NCI-H748 treated with DMSO at 0.1 percent for 48 hours (cell line): ENCODE measurements around the gene LTA4H.
A peak's percentile ranks its signal among the peaks of the same experiment; 100 is the strongest.

Source experiments
- DNase-seq: peaks from one replicate; lab custom pipeline; 2025; lab: John Stamatoyannopoulos, UW

LTA4H gene

DNA sequence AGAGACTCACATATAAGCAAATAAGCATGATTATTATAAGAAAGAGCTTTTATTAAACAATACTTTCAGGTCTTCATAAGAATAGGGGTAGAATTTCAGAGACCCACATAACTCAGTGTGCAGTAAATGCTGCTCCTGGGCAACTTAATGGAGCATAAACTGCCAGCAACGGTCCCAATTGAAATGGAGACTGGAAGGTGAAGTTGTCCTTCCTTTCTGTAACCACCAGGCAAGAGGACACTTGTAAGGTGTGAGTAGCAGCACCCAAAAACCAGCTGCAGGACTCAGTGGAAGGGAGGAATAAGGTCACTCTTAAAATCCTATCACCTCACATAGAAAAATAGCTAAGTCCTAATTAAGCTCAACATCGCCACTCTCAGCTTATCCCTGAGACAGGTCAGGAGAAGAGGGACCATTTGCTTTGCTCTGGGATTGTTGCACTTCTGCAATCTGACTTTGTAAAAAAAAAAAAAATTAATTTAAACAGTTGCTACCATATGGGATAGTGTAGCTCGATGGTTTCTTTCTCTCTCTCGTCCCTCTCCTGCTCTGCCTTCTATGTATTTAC is 22.7 kb upstream of the LTA4H start:
- no peak for DNase-seq

DNA sequence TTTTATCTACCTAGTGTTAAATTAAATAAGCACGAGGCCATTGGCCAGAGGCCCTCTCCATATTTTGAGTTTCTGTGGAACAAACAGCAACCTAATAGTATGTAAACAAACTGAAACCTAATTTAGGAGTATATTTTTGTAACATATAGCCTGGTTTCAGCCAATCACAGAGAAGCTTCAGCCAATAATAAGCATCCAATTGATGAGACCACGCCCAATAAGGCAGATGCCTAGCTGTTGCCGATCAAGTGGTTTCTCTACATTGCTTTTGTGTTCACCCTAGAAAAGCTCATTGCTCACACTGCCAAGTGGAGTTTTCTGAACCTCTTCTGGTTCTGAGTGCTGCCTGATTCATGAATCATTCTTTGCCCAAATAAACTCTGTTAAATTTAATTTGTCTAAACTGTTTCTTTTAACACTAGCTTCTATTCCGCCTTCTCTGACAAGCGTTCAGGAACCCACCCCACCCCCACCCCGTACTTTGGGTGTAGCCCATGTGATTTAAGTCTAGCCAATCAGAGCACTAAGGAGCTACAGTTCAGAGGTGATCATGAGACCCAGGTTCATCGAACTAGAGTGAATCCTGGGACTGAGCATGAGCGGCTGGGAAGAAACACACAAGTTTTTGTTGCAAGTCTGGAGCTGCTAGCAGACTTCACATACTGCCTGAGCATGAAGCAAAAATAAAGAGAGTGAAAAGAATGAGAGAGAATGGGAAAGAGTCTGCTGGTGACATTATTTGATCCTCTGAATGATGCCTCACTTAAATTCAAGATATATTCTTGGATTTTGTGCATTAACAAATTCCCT is 21.5 kb upstream of the LTA4H start:
- no peak for DNase-seq

DNA sequence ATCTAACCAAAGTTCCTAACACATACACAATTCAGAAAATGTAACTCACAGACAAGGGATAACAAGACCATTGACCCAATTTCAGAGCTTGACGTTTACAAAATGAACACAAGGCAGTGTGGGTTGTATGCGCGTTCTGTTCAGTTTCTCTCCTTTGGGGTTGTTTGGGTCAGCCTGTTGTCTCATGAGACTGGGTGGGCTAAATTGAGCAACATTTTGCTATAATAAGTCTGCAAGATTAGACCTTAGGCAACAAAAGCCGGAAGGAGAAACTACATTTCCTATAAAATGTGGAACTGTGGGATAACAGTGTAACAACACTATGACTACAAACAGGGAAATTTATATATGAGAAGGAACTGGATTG is 18.8 kb upstream of the LTA4H start:
- no peak for DNase-seq

- no peak for DNase-seq
These were observed 18.3 kb upstream of the LTA4H start for GRCh38 chr12:96053476-96054243.

DNA sequence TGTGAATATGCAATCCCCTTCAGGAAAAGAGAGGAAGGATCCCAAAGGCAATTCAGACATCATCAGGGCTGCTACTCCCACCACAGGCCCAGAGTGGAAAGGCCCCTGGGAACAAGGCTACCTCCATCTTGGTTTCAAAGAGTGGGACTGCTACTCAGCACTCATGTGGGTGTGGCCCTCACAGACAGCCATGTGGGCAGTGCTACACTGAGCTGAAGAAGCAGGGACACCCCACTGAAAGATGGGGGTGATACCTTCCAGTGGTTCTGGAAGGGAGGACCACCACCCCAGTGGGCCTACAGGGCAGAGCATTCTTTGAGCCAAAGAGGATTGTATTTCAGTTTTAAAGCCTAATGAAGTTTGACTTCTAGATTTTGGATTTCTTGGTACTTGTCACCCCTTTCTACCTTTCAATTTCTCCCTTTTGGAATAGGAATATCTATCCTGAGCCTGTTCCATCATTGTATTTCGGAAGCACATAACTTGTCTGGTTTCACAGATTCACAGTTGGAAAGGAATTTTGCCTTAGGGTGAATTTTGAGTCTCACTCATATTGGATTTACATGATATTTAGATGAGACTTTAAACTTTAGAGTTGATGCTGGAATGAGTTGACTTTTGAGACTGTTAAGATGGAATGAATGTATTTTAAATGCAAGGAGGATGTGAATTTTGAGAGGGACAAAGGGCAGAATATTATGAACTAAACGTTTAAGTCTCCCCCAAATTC is 16.5 kb upstream of the LTA4H start:
- no peak for DNase-seq

- DNase-seq, result no peak
These were observed 14.8 kb upstream of the LTA4H start for GRCh38 chr12:96050139-96050538.

- no peak for DNase-seq
These were observed 13.7 kb upstream of the LTA4H start for GRCh38 chr12:96049101-96049500.

GRCh38 chr12:96048393-96048969 is 13.1 kb upstream of the LTA4H start:
- DNase-seq, result peak; percentile 41

DNA sequence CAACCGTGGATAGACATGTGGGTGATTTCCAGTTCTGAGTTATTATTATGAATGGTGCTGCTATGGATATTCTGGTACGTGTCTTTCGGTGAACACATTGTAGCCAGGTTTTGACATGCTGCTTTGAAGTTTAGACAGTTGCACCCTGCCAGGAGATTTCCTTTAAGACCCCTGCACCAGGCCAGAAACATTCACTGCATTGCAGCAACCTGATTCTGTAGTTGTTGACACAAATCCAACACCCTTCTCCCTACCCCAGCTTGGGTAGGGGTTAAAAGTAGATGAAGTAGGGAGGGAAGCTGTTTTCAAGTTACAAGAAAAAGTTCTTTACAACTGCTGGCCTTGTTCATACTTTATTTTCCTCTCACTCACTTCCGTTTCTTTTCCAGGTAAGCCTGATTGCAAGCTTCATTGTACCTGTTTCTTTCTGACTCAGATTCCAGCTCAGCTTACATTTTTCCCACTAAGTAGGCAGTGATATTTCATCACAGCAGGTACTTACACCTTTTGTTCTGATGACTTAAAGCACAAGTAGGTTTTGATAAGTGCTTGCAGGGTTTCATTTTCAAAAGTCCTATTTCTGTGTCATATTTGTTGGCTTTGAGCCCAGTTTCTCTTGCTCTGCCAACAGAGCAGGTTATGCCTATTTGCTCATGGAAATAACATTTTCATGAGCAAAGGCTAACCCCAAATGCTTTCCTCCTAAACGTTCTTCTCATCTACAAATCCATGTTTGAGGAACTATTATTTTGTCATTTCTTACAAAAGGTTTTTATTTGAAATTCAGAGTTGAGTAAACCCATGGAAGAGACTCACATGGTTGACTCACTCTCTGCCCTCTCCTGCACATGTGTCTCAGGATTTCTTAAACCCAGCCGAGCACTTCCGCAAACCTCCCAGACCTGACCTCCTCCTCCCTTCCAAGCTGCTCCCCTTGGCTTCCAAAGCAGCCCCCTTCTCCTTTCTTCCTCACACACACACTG is 12.1 kb upstream of the LTA4H start:
- peak; percentile 74 for DNase-seq

DNA sequence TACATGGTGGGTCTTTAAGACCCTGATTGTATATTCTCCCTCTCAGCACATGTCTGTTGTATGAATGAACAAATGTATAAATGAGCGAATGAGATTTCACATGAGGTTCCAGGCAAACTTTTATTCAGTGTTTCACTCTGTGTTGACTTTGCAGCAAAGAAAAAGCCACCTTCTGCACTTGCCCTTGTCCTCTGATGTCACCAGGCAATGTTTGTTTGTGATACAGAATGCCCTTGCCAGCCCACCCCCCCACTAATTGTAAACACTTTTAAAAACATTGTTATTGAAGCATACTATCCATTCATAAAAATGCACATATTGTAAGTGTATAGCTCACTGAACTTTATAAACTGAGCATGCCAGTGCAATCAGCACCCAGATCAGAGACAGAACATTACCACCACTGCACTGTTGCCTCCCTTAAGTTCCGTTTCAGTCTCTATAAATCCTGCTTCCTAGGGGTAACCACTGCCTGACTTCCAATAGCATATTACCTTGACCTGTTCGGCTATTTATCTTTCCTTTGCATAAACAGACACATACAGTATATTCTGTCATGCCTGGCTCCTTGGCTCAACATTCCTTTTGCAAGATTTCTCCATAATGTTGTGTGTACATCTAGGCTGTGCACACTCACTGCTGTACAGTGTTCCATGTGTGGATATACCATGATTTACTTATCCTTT is 11.3 kb upstream of the LTA4H start:
- DNase-seq, result no peak

GRCh38 chr12:96045566-96045965 is 10.2 kb upstream of the LTA4H start:
- DNase-seq, result no peak

- DNase-seq, result no peak
These were observed 9.5 kb upstream of the LTA4H start for GRCh38 chr12:96044943-96045290.

GRCh38 chr12:96044017-96044942 is 8.9 kb upstream of the LTA4H start:
- DNase-seq, result no peak

- DNase-seq, result no peak
These were observed 5.8 kb upstream of the LTA4H start for GRCh38 chr12:96041181-96041580.

DNA sequence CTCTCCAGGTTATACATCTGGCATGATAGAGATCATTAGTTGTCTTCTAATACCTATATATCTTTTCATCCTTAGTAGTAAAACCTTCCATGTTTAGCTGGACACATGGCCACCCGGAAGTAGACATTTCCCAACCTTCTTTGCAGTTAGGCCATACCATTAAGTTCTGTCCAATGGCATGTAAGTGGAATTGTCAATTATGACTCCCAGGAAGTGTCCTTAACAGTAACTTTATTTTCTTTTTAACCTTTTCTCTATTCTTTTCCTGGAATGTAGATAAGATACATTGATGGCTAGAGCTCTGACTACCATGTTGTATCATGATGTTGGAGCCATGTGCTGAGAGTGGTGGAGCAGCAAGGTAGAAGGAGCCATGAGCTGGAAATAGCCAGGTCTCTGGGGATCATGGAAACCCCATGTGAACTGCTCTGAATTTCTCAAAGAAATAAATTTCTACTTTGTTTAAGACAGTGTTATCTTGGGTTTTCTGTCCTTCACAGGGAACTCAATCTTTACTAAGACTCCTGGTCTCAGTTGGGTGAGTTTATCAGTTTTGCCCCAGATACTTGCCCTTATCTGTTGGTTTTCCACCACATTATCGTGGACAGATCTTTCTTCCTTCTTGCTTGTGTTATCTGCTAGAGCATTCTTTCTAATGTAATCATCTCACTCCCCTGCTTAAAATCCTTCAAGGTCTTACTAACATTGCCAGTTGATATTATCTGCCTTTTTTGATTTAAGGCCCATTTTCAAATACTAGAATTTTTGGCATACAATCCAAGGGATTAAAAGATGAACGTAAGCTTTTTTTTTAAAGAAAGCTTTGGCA is 5.1 kb upstream of the LTA4H start:
- no peak for DNase-seq

DNA sequence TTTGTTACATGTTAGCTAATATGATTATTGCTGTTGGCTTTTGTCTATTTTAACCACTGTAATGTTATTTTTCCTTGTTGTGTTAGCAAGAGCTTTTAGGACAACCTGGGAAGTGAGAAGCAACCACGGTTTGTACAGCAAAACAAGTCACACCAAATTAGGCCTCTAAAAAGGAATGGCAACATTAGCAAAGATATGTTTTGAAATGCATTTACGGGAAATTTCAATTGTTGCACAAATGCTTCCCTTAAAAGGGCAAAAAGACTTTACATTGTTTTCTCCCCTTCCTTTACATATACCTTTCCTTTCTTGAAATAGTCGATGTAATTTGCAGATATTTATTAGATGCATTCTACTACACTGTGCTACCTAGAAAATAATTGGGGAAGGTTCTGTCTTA is 4.1 kb upstream of the LTA4H start:
- no peak for DNase-seq

GRCh38 chr12:96036765-96037455 is 1.5 kb upstream of the LTA4H start:
- DNase-seq, result no peak
